Endothelial cell of umbilical vein (primary cell): Measurements from ENCODE around the gene QPCTL. TPM values are rescaled to one million over a fixed set of nuclear protein-coding genes. Genes with fewer than 3 reads are reported as not detected.

Experiments
- BruUV-seq: library from RNA; stranded (reverse); fragments of 400-500 nt; replicated peaks from 2 replicates; lab custom pipeline; 2021; lab: Mats Ljungman, UMichigan
- CTCF ChIA-PET: fragments of 300-600, 350-600 bp; sonication (Branson Sonifier 250); formaldehyde crosslinking; loops from one replicate; lab custom pipeline; 2021; ENCODE audit warnings: antibody characterized with exemption, inconsistent platforms; lab: Charles Lee
- POLR2A ChIA-PET: fragments of 300-600, 350-600 bp; sonication (Branson Sonifier 250); formaldehyde crosslinking; loops from one replicate; lab custom pipeline; 2021; ENCODE audit warnings: antibody characterized with exemption, inconsistent platforms; lab: Charles Lee
- DNase-seq: peaks from one replicate; pipeline ENCODE4 v3.0.0-alpha.2; 2011; ENCODE audit warnings: low read depth, low spot score
- FAIRE-seq: peaks from 2 replicates; lab custom pipeline; 2011; peaks lifted over from hg19 to GRCh38; lab: Jason Lieb, UNC
- H2AFZ ChIP-seq: 2 replicates; pipeline ENCODE4 v1.6.0; 2012; ENCODE audit warnings: low read depth, low read length, control low read depth, inconsistent platforms
- H3K27ac ChIP-seq: 2 replicates; pipeline ENCODE4 v1.5.1; 2011; ENCODE audit warnings: low read depth, mild to moderate bottlenecking, control low read depth, low read length, moderate library complexity; ENCODE audit not compliant: insufficient read depth
- H3K27me3 ChIP-seq, 2 experiments: 2 replicates each; pipeline versions ENCODE4 v1.6.0 to v1.6.1; 2011; ENCODE audit warnings: low read length in 2 of 2, mixed read lengths in 1 of 2; ENCODE audit not compliant: control insufficient read depth in 2 of 2, insufficient read depth in 2 of 2
- H3K36me3 ChIP-seq, 2 experiments: 2 replicates in 1 of 2; 3 replicates in 1 of 2; pipeline ENCODE4 v1.5.1; 2011; ENCODE audit warnings: low read length in 2 of 2, mild to moderate bottlenecking in 1 of 2, moderate library complexity in 1 of 2; ENCODE audit not compliant: control insufficient read depth in 2 of 2, insufficient read depth in 2 of 2; ENCODE audit errors: extremely low read depth in 1 of 2
- H3K4me1 ChIP-seq: 3 replicates; pipeline ENCODE4 v1.5.1; 2011; ENCODE audit warnings: mild to moderate bottlenecking, low read length; ENCODE audit not compliant: control insufficient read depth, insufficient read depth; ENCODE audit errors: extremely low read depth
- H3K4me2 ChIP-seq: 2 replicates; pipeline ENCODE4 v1.6.1; 2011; ENCODE audit warnings: low read length, control low read depth, mixed read lengths; ENCODE audit not compliant: insufficient read depth
- H3K4me3 ChIP-seq, 3 experiments: fragments of 200-600 bp in 1 of 3; sonication (generic), shearing (Covaris generic) in 1 of 3; replicated peaks in 1 of 3; 2 replicates each; pipeline ENCODE4 v1.5.1; 2011 to 2016; ENCODE audit warnings: control low read depth in 3 of 3, low read length in 3 of 3, mild to moderate bottlenecking in 2 of 3, inconsistent platforms in 1 of 3, low read depth in 1 of 3, moderate library complexity in 1 of 3; ENCODE audit not compliant: insufficient read depth in 1 of 3
- H3K79me2 ChIP-seq: 2 replicates; pipeline ENCODE4 v1.6.0; 2012; ENCODE audit warnings: low read length, inconsistent platforms; ENCODE audit not compliant: control insufficient read depth, insufficient read depth
- H3K9ac ChIP-seq: replicated peaks from 2 replicates; pipeline ENCODE3; 2011; ENCODE audit warnings: low read length, control low read depth; ENCODE audit not compliant: insufficient read depth; ENCODE audit errors: extremely low read depth
- H3K9me1 ChIP-seq: replicated peaks from 3 replicates; pipeline ENCODE4 v1.6.0; 2011; ENCODE audit warnings: mild to moderate bottlenecking, low read length; ENCODE audit not compliant: control insufficient read depth, insufficient read depth; ENCODE audit errors: extremely low read depth
- H3K9me3 ChIP-seq: replicated peaks from 2 replicates; pipeline ENCODE4 v1.5.1; 2012; ENCODE audit warnings: low read length, inconsistent platforms; ENCODE audit not compliant: control insufficient read depth, insufficient read depth
- H4K20me1 ChIP-seq: replicated peaks from 2 replicates; pipeline ENCODE3; 2011; ENCODE audit warnings: mild to moderate bottlenecking, low read length; ENCODE audit not compliant: control insufficient read depth, insufficient read depth; ENCODE audit errors: extremely low read depth
- EZH2 ChIP-seq: IDR thresholded peaks from 2 replicates; pipeline ENCODE4 v1.6.1; 2012; ENCODE audit warnings: borderline replicate concordance, low read depth, mild to moderate bottlenecking, moderate library complexity, low read length, inconsistent platforms; ENCODE audit not compliant: severe bottlenecking
- FOS ChIP-seq: IDR thresholded peaks from 2 replicates; pipeline ENCODE4 v1.6.1; 2011; ENCODE audit warnings: mild to moderate bottlenecking, low read length, moderate library complexity, borderline replicate concordance; ENCODE audit not compliant: insufficient read depth
- GATA2 ChIP-seq: IDR thresholded peaks from 2 replicates; pipeline ENCODE4 v1.7.0; 2011; ENCODE audit warnings: low read depth, mild to moderate bottlenecking, moderate library complexity, mixed read lengths, low read length; ENCODE audit not compliant: insufficient read length, insufficient read depth
- JUN ChIP-seq: IDR thresholded peaks from 2 replicates; pipeline ENCODE4 v1.6.1; 2011; ENCODE audit warnings: borderline replicate concordance, low read depth; ENCODE audit not compliant: insufficient read length, insufficient read depth
- MYC ChIP-seq: IDR thresholded peaks from one replicate; pipeline ENCODE4 v1.6.1; 2011; ENCODE audit warnings: mild to moderate bottlenecking, low read depth, low read length
- POLR2A ChIP-seq: IDR thresholded peaks from 2 replicates; pipeline ENCODE4 v1.6.1; 2012; ENCODE audit warnings: low read depth, mild to moderate bottlenecking, control low read depth, low read length
- POLR2AphosphoS5 ChIP-seq: IDR thresholded peaks from 2 replicates; pipeline ENCODE4 v1.6.1; 2012; ENCODE audit warnings: low read depth, mild to moderate bottlenecking, control low read depth, low read length, moderate library complexity; ENCODE audit not compliant: insufficient read depth
- dilution Hi-C: fragments of 300-500 bp; cut with MboI; formaldehyde crosslinking; loops from one replicate; pipeline ENCODE4 v1.15.0; 2019; ENCODE audit warnings: low sequenced_read_pairs; ENCODE audit not compliant: extremely low pct_ligation_motif_present
- intact Hi-C: fragments of 100-400 bp; cut with micrococcal nuclease; formaldehyde crosslinking; loops from one replicate; pipeline ENCODE4 v1.10.0; 2022
- polyA plus RNA-seq, 4 experiments: library from polyadenylated mRNA; depleted of rRNA in 3 of 4; stranded (reverse) in 3 of 4; unstranded in 1 of 4; fragments of >200 nt; gene quantifications; 2 replicates each; pipeline versions ENCODE4 v1.2.1 to v1.2.3, GENCODE V29; 2011 to 2012; ENCODE audit warnings: missing spikeins in 1 of 4
- total RNA-seq: library from RNA; stranded (reverse); gene quantifications from 2 replicates; pipeline ENCODE4 v1.2.3, GENCODE V29; 2021
- TF ChIP-seq, protein P1 (sequence below): IDR thresholded peaks from 2 replicates; pipeline ENCODE4 v1.6.1; 2011; ENCODE audit not compliant: insufficient read depth, insufficient read length
- TF ChIP-seq, protein P2 (sequence below), 2 donors: IDR thresholded peaks; 1 replicate in 1 of 2; 2 replicates in 1 of 2; pipeline ENCODE4 v1.5.1; 2011; ENCODE audit warnings: low read length in 2 of 2, mild to moderate bottlenecking in 2 of 2, moderate library complexity in 2 of 2, control low read depth in 1 of 2, inconsistent platforms in 1 of 2, low read depth in 1 of 2; ENCODE audit not compliant: insufficient read depth in 1 of 2; ENCODE audit errors: extremely low read depth in 1 of 2

QPCTL gene
- total and polyA plus RNA-seq, 2 donors (not counting 3 experiments of a cell fraction or from before 2014, with no cell fraction given): 17.6 to 22.5 TPM

DNA sequence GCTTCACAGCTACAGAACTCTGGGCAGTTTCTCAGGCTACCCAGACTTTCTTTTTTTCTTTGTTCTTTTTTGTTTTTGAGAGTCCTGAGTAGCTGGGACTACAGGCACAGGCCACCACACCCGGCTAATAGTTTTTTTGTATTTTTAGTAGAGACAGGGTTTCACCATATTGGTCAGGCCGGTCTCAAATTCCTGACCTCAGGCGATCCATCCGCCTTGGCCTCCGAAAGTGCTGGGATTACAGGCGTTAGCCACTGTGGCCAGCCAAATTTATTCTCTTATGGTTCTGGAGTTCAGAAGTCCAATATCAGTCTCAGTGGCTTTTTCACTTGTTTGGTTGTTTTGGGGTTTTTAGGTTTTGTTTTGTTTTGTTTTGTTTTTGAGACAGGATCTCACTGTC, 53.1 kb downstream of the QPCTL start:
- Histone ChIP-seq H3K79me2 (no peaks in the 10 kb centered on the region), H3K36me3 (no peaks in the 10 kb centered on the region), H3K27ac (no peak overlapping the region), H4K20me1 (no peaks in the 10 kb centered on the region), H3K4me3 (no peak overlapping the region), H3K4me1 (no peaks in the 10 kb centered on the region), H3K27me3 (peaks cover 8% of the 10 kb centered on the region in 2 experiments), H3K9ac (no peak overlapping the region), H2AFZ (no peak overlapping the region), H3K9me1 (no peaks in the 10 kb centered on the region), H3K9me3 (no peaks in the 10 kb centered on the region), H3K4me2 (no peak overlapping the region)
- TF ChIP-seq POLR2A (no peak), FOS (no peak), EZH2 (no peak), MYC (no peak), GATA2 (no peak)
- POLR2A ChIA-PET: no interaction called here
- DNase-seq (no peak), FAIRE-seq (no peak)
- dilution Hi-C loops: no loop called here
- CTCF ChIA-PET: interaction anchor here (1.0 to 1.4 kb wide), 3 partner anchors 8 to 52 kb away, joined by 3 read pairs; no protein-coding TSS in a partner anchor
- BruUV-seq: no TSS peak
- intact Hi-C loops: no loop called here

DNA sequence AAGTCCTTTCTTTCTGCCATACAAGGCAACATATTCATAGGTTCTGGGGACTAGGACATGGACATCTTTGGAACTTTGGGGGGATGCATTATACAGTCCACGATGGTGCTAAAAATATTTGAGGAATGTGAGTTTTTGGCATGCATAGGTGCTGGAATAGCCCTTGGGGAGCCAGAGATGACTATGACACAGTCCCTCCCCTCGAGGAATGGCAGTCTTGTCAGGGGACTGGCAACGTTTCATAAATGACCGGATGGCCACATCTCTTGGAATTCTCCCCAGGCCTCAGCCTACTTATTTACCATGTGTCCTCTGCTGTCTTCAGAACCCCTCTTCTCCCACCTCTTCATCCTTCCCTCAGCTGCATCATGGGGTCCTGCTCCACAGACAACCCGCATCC, 54.4 kb downstream of the QPCTL start:
- Histone ChIP-seq H3K27me3 (peaks cover 8% of the 10 kb centered on the region in 2 experiments), H3K79me2 (no peaks in the 10 kb centered on the region), H4K20me1 (no peaks in the 10 kb centered on the region), H3K9ac (no peak overlapping the region), H3K9me1 (no peaks in the 10 kb centered on the region), H2AFZ (no peak overlapping the region), H3K36me3 (no peaks in the 10 kb centered on the region), H3K4me1 (no peaks in the 10 kb centered on the region), H3K27ac (no peak overlapping the region), H3K9me3 (no peaks in the 10 kb centered on the region), H3K4me2 (no peak overlapping the region), H3K4me3 (no peak overlapping the region)
- CTCF ChIA-PET: no interaction called here
- TF ChIP-seq POLR2A: no peak
- no peak for TF ChIP-seq JUN
- TF ChIP-seq FOS: no peak
- no peak for TF ChIP-seq POLR2AphosphoS5
- TF ChIP-seq GATA2: no peak
- TF ChIP-seq, protein P1, sequence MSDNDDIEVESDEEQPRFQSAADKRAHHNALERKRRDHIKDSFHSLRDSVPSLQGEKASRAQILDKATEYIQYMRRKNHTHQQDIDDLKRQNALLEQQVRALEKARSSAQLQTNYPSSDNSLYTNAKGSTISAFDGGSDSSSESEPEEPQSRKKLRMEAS: no peak
- TF ChIP-seq EZH2: no peak
- TF ChIP-seq, protein P2, sequence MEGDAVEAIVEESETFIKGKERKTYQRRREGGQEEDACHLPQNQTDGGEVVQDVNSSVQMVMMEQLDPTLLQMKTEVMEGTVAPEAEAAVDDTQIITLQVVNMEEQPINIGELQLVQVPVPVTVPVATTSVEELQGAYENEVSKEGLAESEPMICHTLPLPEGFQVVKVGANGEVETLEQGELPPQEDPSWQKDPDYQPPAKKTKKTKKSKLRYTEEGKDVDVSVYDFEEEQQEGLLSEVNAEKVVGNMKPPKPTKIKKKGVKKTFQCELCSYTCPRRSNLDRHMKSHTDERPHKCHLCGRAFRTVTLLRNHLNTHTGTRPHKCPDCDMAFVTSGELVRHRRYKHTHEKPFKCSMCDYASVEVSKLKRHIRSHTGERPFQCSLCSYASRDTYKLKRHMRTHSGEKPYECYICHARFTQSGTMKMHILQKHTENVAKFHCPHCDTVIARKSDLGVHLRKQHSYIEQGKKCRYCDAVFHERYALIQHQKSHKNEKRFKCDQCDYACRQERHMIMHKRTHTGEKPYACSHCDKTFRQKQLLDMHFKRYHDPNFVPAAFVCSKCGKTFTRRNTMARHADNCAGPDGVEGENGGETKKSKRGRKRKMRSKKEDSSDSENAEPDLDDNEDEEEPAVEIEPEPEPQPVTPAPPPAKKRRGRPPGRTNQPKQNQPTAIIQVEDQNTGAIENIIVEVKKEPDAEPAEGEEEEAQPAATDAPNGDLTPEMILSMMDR (IDR thresholded peaks at IDR 0.05; ENCODE audit: extremely low read depth in 1 of 2, insufficient read depth in 1 of 2, low read depth in 1 of 2, low read length in 2 of 2): no peak
- TF ChIP-seq MYC: no peak
- BruUV-seq: no TSS peak
- dilution Hi-C loops: no loop called here
- FAIRE-seq: no peak
- intact Hi-C loops: no loop called here
- no peak for DNase-seq
- POLR2A ChIA-PET: no interaction called here
